Upper lobe of left lung (tissue), 4 donors: ENCODE results near the gene S100A3.

Experiments used
- EP300 ChIP-seq, 4 donors: sonication (generic); formaldehyde crosslinking; IDR thresholded peaks; one replicate each; pipeline ENCODE4 v1.5.1; 2017; ENCODE audit warnings: antibody characterized with exemption in 4 of 4, control low read depth in 2 of 4
- POLR2A ChIP-seq, 4 donors: fragments of 450-650 bp; IDR thresholded peaks; one replicate each; pipeline ENCODE4 v1.5.1; 2016 to 2017; ENCODE audit warnings: antibody characterized with exemption in 4 of 4, mild to moderate bottlenecking in 2 of 4
- POLR2AphosphoS5 ChIP-seq, 2 donors: sonication (generic); formaldehyde crosslinking; IDR thresholded peaks; one replicate each; pipeline ENCODE4 v1.5.1; 2017; ENCODE audit warnings: antibody characterized with exemption in 2 of 2
- TF ChIP-seq, protein P1 (sequence below), 6 experiments: fragments of 450-650 bp in 4 of 6; fragments of 200-600 bp in 2 of 6; sonication (generic) in 2 of 6; IDR thresholded peaks; one replicate each; pipeline ENCODE4 v1.5.1; 2016 to 2019; ENCODE audit warnings: antibody characterized with exemption in 6 of 6

DNA sequence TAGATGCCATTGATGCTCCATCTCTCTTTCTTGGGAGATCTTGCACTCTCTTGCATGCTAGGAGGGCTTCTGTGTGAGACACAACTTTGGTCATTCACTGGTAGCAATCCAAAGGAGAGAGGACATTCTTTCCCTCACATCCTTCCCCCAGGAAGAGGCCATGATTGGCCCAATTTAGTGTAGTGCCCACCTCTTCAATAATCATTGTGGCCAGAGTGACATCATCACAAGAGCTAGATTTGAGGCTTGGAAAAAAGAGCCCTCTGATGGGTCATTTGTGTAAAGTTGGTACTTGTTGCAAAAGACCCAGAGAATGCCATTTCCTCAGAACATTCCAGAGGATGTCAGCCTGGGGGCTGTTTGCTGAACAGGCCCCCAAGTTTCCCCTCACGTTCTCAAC is 43.5 kb downstream of the S100A3 start:
- TF ChIP-seq, protein P1, sequence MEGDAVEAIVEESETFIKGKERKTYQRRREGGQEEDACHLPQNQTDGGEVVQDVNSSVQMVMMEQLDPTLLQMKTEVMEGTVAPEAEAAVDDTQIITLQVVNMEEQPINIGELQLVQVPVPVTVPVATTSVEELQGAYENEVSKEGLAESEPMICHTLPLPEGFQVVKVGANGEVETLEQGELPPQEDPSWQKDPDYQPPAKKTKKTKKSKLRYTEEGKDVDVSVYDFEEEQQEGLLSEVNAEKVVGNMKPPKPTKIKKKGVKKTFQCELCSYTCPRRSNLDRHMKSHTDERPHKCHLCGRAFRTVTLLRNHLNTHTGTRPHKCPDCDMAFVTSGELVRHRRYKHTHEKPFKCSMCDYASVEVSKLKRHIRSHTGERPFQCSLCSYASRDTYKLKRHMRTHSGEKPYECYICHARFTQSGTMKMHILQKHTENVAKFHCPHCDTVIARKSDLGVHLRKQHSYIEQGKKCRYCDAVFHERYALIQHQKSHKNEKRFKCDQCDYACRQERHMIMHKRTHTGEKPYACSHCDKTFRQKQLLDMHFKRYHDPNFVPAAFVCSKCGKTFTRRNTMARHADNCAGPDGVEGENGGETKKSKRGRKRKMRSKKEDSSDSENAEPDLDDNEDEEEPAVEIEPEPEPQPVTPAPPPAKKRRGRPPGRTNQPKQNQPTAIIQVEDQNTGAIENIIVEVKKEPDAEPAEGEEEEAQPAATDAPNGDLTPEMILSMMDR (IDR thresholded peaks at IDR 0.05) = no peak
- no peak for TF ChIP-seq POLR2AphosphoS5 (IDR thresholded peaks at IDR 0.05)
- no peak for TF ChIP-seq POLR2A (IDR thresholded peaks at IDR 0.05)
- no peak for TF ChIP-seq EP300 (IDR thresholded peaks at IDR 0.05)
